Dermis blood vessel endothelial cell (primary cell): Measurements from ENCODE around the gene RCAN1. TPM values are rescaled to one million over a fixed set of nuclear protein-coding genes. Genes with fewer than 3 reads are reported as not detected.
"Not testable (repeated sequence)": the region's sequence is repeated elsewhere in the genome, so short reads cannot be mapped to it uniquely, and the experiment has no call there.

Source experiments
- DNase-seq: peaks from one replicate; pipeline ENCODE4 v3.0.0; 2010
- total RNA-seq: library from RNA; depleted of rRNA; stranded (reverse); fragments of >200 nt; gene quantifications from 2 replicates; pipeline ENCODE4 v1.2.3, GENCODE V29; 2014

RCAN1 gene
- total RNA-seq, 1 donor from 2014 or later = 45.9 TPM

- DNase-seq = no peak
Observed at GRCh38 chr21:34621434-34622350, 6.8 kb upstream of the RCAN1 start.

DNA sequence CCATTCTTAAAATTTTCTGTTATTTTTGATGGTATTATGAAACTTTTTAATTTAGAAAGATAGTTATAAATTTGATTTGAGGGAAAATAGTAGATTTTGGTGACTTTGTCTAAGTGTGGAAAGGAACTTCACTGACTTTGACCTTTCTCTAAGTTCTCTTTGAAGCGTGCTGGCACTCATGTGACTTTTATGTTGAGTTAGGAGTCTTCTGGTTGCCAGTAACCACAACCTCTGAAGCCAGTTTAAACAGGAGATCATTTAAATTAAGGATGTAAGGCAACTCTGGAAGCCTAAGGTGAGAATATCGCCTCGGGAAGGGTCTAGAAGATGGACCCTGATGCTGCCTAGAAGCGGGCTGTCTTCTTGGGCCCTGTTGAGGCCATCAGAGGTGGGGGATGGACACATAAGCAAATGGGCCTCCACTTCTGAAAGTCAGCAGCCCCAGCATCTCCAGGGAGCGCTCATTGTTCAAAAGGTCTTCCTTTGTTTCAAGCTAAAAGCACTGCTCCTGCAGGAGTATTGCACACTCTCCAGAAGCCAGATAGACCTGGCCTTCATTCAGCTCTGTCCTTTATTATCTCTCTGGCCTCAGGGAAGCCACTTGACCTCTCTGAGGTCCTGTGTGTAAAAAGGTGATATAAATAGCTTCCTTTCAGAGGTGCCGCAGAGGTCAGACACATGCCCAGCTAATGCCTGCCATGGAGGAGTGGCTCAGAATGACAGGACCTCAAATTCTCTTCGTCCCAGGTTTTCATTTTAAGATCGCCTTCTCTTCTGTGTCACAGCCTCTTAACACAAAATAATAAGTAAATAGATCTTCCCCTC, 5.1 kb upstream of the RCAN1 start:
- no peak for DNase-seq

GRCh38 chr21:34618941-34619340, 4.0 kb upstream of the RCAN1 start:
- DNase-seq = no peak

DNA sequence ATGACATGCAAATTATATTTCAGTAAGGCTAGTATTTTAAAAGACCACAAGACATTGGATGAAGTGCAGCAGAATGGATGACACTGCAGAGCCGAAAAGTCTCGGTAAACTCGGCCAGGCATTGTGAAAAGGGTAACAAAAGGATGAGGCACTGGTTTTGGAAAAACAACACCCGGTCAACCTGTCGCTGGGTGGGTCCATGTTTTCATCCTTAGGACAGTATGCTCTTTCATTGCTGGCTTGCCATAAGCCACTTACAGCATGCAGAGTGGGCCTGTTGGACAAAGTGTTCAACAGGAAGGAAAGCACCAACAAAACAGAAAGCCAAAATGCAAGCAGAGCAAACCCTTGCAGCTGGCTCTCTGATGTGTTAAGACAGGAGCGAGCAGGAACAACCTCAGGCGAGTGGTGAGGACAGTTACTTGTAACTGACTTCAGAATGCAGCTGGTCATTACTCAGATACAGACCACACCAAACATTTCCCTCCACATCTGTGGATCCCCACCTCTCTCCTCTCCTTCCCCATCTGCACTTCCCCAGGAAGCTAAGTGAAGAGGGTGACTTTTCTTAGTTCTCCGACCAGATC, 2.9 kb upstream of the RCAN1 start:
- DNase-seq = no peak

GRCh38 chr21:34615487-34615814, 538 bp upstream of the RCAN1 start:
- no peak for DNase-seq

- peak; percentile 36 for DNase-seq
Observed at GRCh38 chr21:34613679-34614627, 960 bp downstream of the RCAN1 start.

- DNase-seq = no peak
Observed at GRCh38 chr21:34612557-34612956, 2.4 kb downstream of the RCAN1 start.

DNA sequence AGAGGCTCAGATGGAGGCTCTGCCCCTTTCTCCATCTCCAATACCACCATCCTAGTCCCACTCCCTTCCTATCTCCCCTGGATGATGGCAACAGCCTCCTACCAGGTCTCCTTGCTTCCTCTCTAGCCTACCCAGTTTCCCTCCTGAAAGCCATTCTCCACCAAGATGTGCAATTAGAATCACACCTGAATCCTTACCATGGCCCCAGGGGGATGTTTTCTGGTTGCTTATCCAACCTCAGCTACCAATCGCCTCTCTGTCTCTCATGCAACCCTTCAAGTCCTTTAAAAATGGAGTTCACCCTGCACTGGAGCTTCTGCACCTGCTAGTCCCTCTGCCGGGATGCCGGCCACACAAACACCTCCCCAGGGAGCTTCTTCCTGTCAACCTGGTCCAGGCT, 2.9 kb downstream of the RCAN1 start:
- no peak for DNase-seq

DNA sequence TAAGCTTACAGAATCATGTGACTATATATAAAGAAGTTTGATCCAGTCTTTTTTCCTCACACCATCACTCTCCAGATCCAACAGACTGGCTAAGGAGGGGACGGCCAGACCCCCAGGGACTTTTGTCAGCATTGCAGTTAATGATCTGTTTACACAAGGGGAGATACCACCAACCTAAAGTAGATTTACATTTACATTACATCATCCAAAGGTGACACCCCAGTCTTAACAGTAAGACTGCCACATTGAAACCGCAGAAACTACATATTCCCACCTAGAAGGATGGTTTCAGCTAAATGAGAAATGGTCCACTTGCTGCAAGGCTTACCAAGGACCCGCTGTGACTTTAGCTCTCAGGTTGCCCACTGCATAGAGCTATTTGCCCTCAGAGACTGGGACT, 3.4 kb downstream of the RCAN1 start:
- no peak for DNase-seq

GRCh38 chr21:34609933-34610549, 4.9 kb downstream of the RCAN1 start:
- no peak for DNase-seq

GRCh38 chr21:34609244-34609932, 5.5 kb downstream of the RCAN1 start:
- no peak for DNase-seq

GRCh38 chr21:34607376-34607775, 7.5 kb downstream of the RCAN1 start:
- not testable (repeated sequence) for DNase-seq

GRCh38 chr21:34606621-34607020, 8.3 kb downstream of the RCAN1 start:
- DNase-seq = no peak

DNA sequence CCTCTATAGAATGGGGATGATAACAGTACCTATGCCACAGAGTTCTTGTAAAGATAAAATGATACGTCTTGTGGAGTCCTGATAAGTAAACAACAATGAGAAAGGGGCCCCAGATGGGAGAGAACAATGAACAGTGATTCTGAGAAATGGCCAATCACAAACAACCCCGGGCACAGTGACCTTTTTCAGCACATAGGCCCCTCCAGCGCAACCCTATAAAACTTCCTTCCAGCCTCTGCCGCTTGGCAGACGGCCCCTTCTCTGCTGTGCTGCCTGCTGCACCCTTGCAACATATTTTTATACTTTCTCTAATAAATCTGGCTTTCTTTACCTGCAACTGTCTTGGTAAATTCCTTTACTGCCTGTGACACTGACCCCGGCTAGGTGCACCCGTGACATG, 8.9 kb downstream of the RCAN1 start:
- no peak for DNase-seq

- not testable (repeated sequence) for DNase-seq
Observed at GRCh38 chr21:34604956-34605355, 10.0 kb downstream of the RCAN1 start.

GRCh38 chr21:34604556-34604955, 10.4 kb downstream of the RCAN1 start:
- no peak for DNase-seq

DNA sequence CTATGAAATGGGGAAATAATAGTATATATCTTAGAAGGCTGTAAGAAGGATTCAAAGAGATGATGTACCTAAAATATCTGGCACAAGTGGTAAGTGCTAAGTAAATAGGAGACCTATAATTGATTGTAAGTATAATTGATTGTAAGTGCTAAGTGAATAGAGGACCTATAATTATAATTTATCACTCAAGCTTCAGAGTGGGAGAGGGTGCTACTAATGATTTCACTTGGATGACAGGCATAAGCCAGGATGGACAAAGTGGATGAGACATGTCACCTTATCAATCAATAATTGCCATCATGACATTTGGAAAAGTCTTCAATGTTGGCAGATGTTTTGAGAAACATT, 11.2 kb downstream of the RCAN1 start:
- no peak for DNase-seq

DNA sequence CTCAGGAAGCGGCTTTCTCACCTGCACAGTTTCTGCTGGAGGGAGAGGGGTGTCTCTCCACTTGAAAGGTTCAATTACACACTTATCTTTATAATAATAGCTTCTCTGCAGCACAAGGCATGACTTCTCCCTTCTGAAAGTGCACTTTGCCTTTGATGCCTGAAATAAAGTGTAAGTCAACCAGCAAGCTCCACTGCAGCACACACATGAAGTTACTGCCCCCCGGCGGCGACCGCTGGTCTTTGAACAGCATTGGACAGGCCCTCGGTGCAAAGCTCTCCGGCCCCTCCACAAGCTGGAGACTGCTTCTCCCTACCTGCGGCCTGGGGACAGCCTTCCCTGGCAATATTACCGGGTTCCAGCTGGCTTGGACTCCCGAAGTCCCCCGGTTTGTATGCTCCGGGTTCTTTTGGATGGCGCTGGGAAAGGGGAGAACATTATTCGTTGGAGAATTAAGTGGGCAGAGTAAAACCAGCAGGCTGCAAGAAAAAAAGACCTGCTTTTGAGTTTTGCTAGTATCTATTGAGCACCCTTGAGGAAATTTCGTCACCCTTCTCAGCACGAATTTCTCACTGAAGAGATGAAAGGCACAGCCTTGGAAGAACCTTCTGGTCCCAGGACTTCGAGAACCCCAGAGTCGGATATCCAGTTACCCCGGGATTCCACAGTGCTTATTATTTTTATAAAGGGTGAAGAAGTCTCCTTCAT, 11.8 kb downstream of the RCAN1 start:
- DNase-seq = peak; percentile 86

DNA sequence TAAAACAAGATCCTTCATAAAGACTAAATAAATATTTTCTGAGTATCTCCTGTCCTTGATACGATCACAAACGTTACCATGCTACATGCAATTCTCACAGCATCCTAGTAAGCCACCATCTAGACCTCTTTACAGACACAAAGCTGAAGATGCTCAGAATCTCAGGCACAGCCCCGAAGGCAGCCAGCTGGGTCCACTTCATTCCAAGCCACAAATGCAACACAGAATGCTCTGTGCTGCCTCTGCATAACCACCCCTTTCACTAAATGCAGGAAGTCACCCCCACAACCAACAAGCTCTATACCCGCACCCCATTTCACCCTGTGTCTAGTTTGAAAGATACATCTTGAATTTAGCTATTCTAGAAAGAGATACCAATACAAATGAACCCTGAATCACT, 12.9 kb downstream of the RCAN1 start:
- DNase-seq = no peak

DNA sequence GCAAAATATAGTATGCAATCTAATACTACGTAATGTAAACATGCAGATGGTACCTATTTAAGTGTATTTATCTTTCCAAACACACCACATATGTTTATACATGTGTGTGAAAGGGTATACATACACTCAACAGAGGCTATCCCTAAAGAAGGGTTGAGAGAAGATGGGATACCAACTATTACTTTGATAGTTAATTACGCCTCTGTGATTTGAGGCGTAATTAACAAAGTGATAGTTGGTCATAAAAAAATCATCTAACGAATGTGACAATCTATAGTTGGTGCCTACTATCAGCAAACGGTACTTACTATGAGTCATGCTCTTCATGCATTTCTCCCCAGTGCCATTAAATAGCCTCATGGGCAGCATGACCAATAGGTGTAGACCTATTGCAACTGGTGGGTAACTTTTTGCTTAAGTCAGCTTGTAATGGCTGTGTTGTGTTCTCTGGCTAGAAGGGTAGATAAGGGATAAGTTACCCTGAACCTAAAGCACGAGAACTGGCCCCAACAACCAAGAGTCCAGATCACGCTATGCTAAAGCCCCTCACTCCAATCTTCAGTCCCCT, 15.3 kb downstream of the RCAN1 start:
- DNase-seq = no peak
